Stimulated activated CD4-positive, alpha-beta T cell treated with anti-CD3 and anti-CD28 coated beads, TNF-alpha, amount 100 ng/mL, for 1 hour (primary cell): ENCODE data around the gene ZSWIM9.

Experiments
- DNase-seq, 3 donors: peaks; one replicate each; pipeline ENCODE4 v3.0.0-alpha.2; 2020; ENCODE audit warnings: low read depth in 3 of 3, low spot score in 1 of 3

The ZSWIM9 gene

DNA sequence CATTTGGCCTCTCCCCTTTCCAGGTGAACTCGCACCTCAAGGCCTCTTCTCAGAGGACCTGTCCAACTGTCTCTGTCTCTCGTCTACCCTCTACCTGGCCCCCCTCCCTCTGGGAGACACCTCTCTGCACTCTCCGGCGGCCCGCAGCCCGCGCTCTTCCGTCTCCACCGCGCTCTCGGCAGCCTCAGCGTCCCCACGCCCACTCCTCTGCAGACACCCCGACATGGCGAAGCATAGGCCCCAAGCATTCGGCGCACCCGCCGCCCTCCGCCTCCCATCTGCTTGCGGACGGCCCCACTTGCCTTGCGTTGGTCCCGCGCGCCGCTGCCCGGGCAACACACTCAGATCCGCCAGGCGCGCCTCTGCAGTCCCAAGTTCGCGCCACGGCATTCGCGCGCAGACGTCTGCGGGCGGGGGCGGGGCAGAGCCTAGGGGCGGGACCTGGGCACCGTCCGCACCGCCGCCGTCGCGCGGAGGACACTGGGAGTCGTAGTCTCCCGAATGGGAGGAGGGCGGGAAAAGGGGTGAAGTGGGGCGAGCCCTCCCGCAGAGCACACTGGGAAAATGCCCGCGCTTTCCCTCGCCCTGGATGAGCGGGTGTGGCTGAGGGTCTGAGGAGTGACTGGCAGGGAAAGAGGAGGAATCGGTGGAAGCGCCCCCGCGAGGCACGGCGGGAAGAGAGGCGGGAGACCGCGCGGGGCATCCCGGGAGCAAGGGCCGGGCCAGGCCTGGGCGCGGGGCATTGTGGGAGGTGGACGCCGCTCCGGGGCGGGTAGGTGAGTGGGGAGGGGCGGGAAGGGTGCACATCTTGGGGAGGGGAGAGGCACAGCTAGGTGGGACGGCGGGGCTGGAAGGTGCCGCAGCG is at the start of gene ZSWIM9, which contains the start of gene LIG1:
Gene ZSWIM9 (plus strand): TSS at position 742 of the 865 bp plus-strand sequence. CDS start 1,123 bp downstream, outside the sequence.
Gene LIG1 (minus strand): TSS at position 406 of the 865 bp plus-strand sequence. CDS start 4,778 bp downstream, outside the sequence.
- peak; percentile 70 to 84 (median 79) for DNase-seq

DNA sequence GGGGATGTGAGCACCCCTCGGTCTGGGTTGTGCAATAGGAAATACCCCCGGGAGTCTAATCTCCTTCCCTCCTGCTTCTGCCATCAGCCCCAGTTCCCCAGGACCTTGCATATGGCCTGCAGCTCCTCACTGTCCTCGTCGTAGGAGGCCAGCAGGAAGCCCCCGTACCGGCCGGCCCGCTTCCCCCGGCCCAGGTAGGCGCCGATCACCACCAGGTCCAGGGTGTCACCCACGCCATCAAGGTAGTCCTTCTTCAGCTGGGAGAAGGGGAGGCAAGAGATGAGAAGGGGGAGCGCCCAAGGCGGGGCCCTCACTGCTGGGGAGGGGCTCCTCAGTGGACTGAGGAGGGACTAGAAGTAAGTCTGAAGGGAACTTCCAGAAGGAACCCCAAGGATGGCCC is 49.4 kb upstream of the ZSWIM9 start:
- DNase-seq = no peak

DNA sequence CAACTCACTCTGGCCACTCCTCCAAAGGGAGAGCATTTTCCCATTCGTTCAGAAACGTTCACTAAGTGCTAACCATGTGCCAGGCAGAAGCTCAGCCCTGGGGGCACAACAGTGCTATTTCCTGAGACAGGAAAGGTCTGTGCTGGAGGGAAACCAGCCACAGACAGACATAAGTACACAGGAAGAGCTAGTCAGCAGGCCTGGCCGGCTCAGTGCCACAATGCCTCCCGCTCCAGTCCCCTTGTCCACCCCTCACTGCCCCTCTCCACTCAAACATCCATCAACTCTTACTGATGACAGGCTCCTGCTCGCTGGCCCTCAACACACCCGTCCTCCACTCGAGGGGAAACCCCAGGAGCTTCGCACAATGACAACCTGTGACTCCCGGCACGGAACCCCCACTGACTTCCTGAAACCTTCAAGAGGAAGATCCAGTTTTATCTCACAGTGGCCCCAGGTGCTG is 48.5 kb upstream of the ZSWIM9 start:
- no peak for DNase-seq

DNA sequence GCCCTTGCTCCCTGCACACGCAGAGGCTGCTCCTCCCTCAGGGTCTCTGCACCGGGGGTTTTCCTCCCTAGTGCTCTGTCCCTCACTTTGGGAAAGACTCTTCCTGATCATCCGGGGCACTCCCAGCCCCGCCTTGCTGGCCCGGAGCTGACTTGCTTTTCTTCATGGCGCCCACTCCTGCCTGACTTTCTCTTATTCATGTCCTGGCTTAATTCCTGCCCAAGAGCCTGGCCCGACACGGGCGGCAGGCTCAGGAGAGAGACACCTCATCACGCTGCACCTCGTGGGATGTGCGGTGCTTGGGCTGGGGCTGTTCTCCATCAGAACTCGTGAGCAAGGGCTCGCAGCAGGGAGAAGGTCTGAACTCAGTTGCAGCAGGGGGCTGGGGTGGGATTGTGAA is 48.1 kb upstream of the ZSWIM9 start:
- DNase-seq = no peak

DNA sequence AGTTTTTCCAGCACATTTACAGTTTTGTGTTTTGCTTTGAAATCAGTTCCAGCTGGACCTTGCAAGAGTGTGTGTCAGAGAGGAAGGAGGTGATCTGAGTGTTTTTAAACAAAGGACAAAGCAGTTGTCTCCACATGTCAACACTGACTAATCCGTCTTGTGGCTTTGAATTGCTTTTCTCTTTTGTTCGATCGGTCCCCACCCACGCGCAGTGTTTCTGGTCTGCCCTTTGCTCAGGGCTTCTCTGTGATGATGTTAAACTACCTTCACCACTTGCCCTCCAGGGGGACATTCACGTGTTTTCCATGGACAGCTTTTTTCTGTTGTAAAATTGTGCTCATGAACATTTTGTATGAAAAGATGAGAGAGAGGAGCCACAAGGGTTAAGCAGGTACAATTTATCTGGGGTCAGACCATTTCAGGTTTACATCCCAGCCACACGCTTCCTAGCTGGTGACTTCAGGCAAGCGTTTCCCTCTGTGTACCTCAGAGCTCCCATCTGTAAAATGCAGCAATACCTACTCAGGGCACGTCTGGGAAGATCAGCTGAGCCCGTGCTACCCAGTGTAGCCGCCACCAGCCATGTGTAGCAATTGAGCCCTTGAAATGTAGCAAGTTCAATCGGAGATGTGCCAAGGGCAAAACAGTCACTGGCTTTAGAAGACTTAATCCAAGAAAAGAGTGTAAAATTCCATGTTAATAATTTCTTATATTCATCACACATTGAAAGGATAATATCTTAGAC is 46.4 kb upstream of the ZSWIM9 start:
- DNase-seq = no peak

DNA sequence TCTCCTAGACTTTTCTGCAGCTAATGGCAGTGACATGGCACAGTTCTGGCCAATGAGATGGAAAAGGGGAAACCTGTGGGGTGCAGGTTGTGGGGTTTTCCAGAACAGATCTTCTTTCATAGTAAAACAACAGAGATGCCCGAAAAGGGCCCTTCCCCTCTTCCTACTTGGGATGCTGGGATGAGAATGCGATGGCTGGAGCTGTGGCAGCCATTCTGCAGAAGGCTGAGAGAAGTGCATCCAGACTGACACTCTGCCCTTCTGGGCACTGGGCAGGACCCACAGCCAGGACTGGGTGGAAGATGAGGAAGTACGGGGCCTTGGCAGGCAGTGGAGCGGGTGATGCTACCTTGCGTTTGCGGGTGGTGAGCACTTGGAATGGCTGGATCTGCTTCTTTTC is 42.9 kb upstream of the ZSWIM9 start:
- no peak for DNase-seq

DNA sequence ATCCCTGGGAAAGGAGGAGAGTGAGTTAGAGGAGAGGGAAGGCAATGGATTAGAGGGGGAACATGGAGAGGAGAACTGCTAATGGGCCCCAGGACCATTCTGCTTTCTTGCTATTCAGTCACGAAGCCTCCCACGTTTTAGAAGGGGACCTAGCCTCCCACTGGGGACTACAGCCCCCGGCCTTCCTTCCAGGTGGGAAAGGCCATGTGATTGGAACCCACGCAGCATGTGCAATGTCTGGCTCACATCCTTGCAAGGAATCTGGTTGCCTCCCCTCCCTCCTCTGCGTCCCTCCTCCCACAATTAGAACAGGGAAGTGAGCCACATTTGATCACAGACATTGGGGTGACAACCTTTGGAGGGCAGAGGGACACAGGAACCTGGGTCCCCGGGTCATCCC is 37.4 kb upstream of the ZSWIM9 start:
- no peak for DNase-seq

DNA sequence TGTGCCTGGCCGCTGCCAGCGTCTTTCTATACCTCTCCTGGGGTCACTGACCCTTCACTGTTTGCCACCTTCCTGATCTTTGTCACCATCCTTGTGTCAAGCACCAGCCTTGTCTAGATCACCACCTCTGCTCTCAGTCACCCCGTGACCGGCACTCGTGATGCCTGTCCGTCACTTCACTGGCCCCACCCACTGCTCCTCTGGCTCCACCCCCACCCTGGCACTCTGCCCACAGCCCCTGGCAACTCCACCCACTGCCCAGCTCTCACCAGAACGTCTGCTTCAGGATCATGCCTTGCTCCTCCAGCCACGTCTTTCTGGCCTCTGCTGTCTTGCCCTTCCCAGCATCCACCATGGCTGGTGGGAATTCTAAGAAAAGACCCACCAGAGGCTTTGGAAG is 35.1 kb upstream of the ZSWIM9 start:
- DNase-seq = no peak

DNA sequence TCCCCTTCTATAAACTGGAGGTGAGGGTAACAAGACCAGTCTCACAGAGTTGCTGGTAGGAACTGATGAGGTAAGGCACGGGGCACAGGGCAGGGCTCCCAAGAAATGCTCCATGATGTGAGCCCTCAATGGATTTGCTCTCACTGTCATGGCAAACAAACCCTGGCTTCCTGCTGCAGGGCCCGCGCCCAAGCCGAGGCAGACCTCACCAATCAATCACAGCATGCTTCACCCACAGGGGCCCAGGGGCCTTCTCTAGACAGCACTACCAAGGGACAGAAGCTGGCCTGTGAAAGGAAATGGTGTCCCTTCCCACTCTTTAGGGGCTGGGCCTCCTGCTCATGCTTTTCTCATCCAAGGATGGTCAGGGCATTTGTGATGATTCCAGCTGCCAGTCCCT is 33.9 kb upstream of the ZSWIM9 start:
- DNase-seq = no peak

DNA sequence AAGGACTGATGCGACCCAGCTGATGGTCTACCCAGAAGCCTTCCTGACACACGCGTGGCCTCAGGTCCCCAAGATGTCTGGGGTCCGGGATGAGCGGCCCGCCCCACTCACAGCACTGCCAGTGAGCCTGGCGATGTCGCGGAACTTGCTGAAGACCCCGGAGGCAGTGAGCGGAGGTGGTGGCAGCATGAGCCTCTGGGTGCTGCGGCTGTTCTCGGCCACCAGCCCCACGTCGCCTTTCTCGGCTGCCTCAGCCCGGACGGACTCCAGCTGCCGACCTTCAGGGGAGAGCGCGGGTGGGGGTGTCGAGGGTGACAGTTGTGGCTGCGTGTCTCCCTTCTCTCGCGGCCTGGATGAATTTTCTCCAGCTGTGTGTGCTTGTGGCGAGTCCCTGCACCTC is 33.1 kb upstream of the ZSWIM9 start:
- DNase-seq = no peak

DNA sequence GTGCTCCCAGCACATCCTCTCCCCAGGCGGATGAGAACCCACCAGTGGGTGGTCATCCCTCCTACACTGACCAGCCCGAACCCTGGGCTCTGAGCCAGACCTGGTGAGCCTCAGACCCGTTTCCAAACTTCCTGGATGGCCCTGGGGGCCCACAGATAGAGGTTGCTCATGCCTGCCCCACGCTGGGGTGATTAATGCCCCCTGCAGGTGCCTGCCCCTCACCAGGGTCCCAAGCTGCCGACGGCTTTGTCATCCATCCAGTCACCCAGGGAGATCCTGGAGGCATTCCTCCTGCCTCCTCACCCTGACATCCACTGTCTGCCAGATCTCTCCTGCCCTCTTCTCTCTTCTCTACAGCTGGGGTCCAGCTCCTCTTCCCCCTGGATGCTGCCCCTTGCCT is 31.4 kb upstream of the ZSWIM9 start:
- no peak for DNase-seq

DNA sequence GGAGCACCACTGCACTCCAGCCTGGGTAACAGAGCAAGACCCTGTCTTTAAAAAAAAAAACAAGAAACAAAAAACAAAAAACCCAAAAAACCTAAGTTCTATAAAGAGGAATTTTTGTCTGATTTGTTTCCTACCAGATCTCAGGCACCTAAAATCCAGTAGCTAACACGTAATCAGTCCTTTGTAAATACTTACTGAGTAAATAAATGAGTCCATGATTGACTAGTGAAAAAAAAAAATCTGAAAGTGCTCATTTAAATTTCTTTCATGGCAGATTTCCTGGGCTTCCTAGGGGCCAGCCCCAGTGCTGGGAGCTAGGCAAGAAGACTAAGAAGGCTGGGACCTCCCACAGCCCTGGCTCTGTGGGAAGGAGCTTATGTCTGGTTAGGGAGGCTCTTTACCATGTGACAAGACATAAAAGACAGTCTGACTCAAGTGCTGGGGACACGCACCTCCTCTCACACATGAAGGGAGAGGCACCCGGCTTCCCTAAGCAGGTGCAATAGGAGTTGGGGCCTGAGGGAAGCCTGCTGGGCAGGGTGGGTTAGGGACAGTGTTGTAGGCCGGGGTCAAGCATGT is 22.8 kb upstream of the ZSWIM9 start:
- no peak for DNase-seq

DNA sequence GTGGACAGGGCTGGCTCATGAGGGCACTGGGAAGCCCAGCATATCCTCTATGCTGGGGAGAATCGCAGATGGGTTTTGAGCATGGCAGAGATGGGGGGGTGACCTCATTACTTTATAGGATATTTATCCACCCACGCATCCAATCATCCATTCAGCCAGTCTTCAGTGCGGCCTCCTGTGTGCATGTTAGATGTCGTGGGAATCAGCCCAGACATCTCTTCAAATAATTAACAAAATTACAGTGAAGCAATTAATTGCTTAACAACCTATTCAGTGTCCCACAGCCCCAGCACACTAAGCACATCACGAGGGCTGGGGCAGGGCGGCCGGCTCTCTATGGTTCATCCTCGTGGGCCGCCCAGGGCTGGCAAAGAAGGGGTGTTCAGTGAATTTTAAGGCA is 21.9 kb upstream of the ZSWIM9 start:
- no peak for DNase-seq

DNA sequence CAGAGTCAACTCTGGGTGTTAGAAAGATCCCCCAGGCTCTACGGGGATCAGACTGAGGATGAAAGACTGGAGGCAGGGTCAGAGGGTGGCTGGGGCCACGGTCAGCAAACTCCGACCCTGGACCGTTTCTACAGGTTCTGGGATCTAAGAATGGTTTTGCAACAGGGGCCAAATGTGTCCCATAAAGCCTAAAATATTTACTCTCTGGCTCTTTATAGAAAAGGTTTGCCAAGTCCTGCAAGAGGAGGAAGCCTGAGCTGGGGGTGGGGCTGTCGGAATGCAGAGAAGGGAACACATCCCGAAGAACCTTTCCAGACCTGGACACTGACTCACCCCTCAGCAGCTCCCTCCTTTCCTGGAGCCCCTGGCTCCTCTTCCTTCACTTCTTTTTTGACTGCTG is 21.1 kb upstream of the ZSWIM9 start:
- DNase-seq = no peak

DNA sequence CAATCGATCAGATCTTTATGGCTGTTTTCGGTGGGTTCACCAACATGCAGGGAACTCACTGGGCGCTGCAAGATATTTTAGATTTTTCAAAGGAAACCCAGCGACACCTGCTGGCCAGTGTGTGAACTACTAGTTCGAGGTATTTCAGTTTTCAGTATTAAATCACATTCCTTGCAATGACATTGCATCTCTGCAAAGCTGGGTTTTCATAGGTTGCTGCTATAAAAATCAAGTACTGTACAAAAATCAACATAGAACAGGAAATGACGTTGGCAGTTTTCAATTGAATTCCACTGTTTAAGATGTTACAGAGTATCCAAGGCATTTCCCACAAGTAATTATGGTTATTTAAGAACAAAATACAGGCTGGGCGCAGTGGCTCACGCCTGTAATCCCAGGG is 17.9 kb upstream of the ZSWIM9 start:
- DNase-seq = peak; percentile 26 to 60 (median 46)

DNA sequence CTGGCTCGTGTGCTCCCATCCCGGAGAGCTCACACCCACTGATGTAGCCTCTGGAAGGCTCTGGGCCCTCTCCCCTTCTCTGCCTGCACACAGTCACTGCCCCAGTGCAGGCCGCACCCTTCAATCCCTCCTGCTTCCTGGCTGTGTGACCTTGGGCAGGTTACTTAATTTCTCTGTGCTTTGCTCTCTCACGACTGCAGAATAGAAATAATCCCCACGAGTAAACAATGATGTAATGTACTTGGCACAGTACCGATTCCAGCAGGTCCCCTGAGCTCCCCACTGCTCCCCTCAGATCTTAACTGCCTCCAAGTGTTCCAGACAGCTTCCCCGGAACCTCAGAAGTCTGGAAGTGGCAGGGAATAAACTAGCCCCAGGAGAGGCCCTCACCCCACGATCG is 16.5 kb upstream of the ZSWIM9 start:
- DNase-seq = no peak

DNA sequence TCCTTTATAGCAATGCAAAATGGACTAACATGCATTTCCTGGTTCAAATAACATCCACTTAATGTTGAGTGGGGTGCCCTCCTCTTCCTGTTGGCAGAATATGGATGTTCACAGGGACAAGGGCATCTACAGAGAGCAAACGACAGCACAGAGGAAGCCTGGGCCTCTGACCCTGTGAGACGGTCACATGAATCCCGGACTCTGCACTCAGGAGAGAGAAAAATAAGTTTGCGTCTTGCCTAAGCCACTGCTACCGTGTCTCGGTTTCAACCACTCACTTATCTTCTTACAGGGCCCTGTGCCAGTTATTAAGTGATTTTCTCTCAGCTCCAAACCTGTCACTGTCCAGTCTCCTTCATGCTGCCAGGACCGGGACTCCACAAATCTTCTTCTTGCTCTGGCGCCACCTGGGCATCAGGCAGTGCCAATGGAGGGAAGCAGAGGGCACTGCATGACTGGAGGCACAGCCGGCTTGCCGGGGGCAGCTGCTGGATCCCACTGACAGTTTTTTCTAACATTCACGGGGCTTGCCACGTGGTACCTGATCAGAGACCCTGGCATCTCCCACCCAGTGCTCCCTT is 12.2 kb upstream of the ZSWIM9 start:
- DNase-seq = no peak

DNA sequence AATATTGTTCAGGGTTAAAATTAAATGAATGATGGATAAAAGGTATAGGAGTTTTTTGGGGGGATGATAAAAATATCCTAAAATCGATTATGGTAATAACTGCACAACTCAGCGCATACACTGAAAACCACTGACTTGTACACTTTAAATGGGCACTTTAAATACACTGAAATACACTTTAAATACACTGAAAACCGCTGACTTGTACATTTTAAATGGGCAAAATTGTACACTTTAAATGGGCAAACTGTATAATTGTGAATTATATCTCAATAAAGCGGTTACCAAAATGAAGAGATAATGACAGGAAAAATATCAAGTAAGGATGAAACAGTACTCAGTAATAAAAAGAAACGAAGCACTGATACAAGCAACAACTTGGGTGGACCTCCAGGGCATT is 1.8 kb upstream of the ZSWIM9 start:
- DNase-seq = no peak

DNA sequence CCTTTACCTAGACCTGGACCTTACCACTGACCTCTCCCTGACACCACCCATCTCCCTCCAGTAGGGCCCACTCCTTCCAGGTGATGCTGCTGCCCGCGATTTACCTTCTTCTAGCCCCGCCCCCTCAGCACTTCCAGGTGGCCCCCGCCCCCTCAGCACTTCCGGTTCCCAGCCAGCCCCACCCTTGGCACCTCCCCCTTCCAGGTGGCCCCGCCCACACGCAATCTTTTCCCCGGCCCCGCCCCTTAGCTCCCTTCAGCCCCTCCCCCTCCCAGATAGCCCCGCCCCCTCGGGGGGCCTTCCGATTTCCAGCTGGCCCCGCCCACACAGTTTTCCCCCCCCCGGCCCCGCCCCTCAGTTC is 922 bp upstream of the ZSWIM9 start:
- DNase-seq = peak; percentile 86 to 94 (median 90)

DNA sequence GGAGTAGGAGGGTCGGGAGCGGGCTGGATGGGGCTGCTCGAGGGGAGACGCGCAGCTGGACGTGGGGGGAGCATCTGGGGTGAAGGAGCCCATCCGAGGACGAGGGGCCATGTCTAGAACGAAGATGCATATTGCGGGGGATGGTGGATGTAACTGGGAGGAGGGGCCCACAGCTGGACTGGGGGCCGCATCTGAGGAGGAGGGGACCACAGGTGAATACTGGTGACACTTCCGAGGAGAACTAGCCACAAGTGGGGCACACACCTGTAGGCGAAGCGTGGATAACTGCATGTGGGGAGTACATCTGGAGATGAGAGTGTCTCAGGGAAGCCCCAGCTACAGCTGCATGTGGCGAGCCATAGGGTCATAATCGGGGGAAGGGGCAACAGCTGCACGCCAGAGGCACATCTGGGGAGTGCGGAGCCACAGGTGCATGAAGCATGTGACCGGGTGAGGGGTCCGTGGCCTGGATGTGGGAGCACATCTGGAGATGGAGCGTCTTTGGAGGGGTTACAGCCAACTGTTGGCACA is 402 bp downstream of the ZSWIM9 start:
- DNase-seq = no peak

DNA sequence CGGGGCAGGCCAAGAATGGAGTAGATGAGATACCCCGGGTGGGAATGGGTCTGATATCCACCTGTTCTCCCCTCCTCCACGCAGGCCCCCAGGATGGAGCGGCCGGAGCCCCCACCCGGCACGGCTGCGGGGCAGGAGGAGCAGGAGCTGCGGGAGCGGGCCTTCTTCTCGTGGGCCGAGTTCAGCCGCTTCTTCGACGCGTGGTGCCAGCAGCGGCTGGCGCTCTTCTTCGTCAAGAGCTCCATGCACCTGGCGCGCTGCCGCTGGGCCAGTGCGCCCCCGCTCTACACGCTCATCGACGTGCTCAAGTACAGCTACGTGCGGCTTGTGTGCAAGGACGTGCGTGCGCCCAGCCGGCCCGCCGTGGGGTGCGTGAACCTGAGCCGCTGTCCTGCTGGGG is 1.2 kb downstream of the ZSWIM9 start:
- DNase-seq = no peak
